Right lobe of liver (tissue), 4 donors: ENCODE data around the gene DIABLO.

Experiments
- CTCF ChIP-seq, 4 donors: fragments of 200-600 bp in 3 of 4; fragments of 450-650 bp in 1 of 4; IDR thresholded peaks; one replicate each; pipeline versions ENCODE4 v1.5.1 to v1.8.0; 2016 to 2022; ENCODE audit warnings: antibody characterized with exemption in 4 of 4, mild to moderate bottlenecking in 2 of 4
- POLR2A ChIP-seq: fragments of 450-650 bp; IDR thresholded peaks from one replicate; pipeline ENCODE4 v1.6.1; 2017; ENCODE audit warnings: antibody characterized with exemption, mild to moderate bottlenecking
- donor health status: DM: no; HTN: no; CAD: no.
- donor health status: DM: no; HTN: no; CAD: no.
- donor health status: DM: no; HTN: yes; CAD: no.

- no peak for TF ChIP-seq CTCF (IDR thresholded peaks at IDR 0.05)
- no peak for TF ChIP-seq POLR2A
These were observed 49.6 kb upstream of the DIABLO start for GRCh38 chr12:122275459-122275858.
